Measurements from ENCODE around the gene SAMD11. TPM values are rescaled to one million over a fixed set of nuclear protein-coding genes. Genes with fewer than 3 reads are reported as not detected.

SAMD11 gene
- polyA plus RNA-seq, 1 donor, result 18.1 TPM

GRCh38 chr1:917076-917459 is 6.7 kb upstream of the SAMD11 start:
- Histone ChIP-seq H3K4me3 (ENCODE audit: low read length) (no peak overlapping the region), H3K27me3 (ENCODE audit: control insufficient read depth, insufficient read depth, low read length) (peaks cover 80% of the 10 kb centered on the region), H3K9me3 (ENCODE audit: control insufficient read depth, low read depth, low read length) (peaks cover 14% of the 10 kb centered on the region), H3K36me3 (ENCODE audit: control insufficient read depth, insufficient read depth, low read length) (no peaks in the 10 kb centered on the region), H3K27ac (ENCODE audit: low read length) (no peak overlapping the region), H3K4me1 (ENCODE audit: control insufficient read depth, insufficient read depth, low read length) (peaks cover 39% of the 10 kb centered on the region)
- WGBS (ENCODE audit: insufficient coverage, low lambda C conversion rate), result no CpG with 5 or more reads among the region's 7 CpGs
- DNase-seq, result no peak

- H3K27me3 ChIP-seq (ENCODE audit: control insufficient read depth, insufficient read depth, low read length), result peaks cover 80% of the 10 kb centered on the region
- no peak overlapping the region for H3K27ac ChIP-seq (ENCODE audit: low read length)
- no CpG with 5 or more reads among the region's 22 CpGs for WGBS (ENCODE audit: insufficient coverage, low lambda C conversion rate)
These were observed 6.1 kb upstream of the SAMD11 start for GRCh38 chr1:917466-918091.

GRCh38 chr1:918353-918752 is 5.4 kb upstream of the SAMD11 start:
- WGBS (ENCODE audit: insufficient coverage, low lambda C conversion rate), result no CpG with 5 or more reads among the region's 15 CpGs
- Histone ChIP-seq H3K4me1 (ENCODE audit: control insufficient read depth, insufficient read depth, low read length) (peaks cover 38% of the 10 kb centered on the region), H3K27ac (ENCODE audit: low read length) (no peak overlapping the region), H3K27me3 (ENCODE audit: control insufficient read depth, insufficient read depth, low read length) (peaks cover 81% of the 10 kb centered on the region), H3K9me3 (ENCODE audit: control insufficient read depth, low read depth, low read length) (peaks cover 12% of the 10 kb centered on the region), H3K36me3 (ENCODE audit: control insufficient read depth, insufficient read depth, low read length) (no peaks in the 10 kb centered on the region), H3K4me3 (ENCODE audit: low read length) (no peak overlapping the region)
- DNase-seq, result no peak

More at GRCh38 chr1:917466-918091, 6.1 kb upstream of the SAMD11 start:
- DNase-seq, result no peak
- no peak overlapping the region for H3K4me3 ChIP-seq (ENCODE audit: low read length)
- no peaks in the 10 kb centered on the region for H3K36me3 ChIP-seq (ENCODE audit: control insufficient read depth, insufficient read depth, low read length)
- peaks cover 34% of the 10 kb centered on the region for H3K4me1 ChIP-seq (ENCODE audit: control insufficient read depth, insufficient read depth, low read length)
- H3K9me3 ChIP-seq (ENCODE audit: control insufficient read depth, low read depth, low read length), result peaks cover 14% of the 10 kb centered on the region

- H3K4me3 ChIP-seq (ENCODE audit: low read length), result no peak overlapping the region
- H3K27ac ChIP-seq (ENCODE audit: low read length), result no peak overlapping the region
- DNase-seq, result no peak
- H3K4me1 ChIP-seq (ENCODE audit: control insufficient read depth, insufficient read depth, low read length), result peaks cover 40% of the 10 kb centered on the region
- peaks cover 14% of the 10 kb centered on the region for H3K9me3 ChIP-seq (ENCODE audit: control insufficient read depth, low read depth, low read length)
- peaks cover 79% of the 10 kb centered on the region for H3K27me3 ChIP-seq (ENCODE audit: control insufficient read depth, insufficient read depth, low read length)
- no peaks in the 10 kb centered on the region for H3K36me3 ChIP-seq (ENCODE audit: control insufficient read depth, insufficient read depth, low read length)
- WGBS (ENCODE audit: insufficient coverage, low lambda C conversion rate), result no CpG with 5 or more reads among the region's 6 CpGs
These were observed 4.9 kb upstream of the SAMD11 start for GRCh38 chr1:918843-919242.

GRCh38 chr1:919271-919872 is 4.4 kb upstream of the SAMD11 start:
- Histone ChIP-seq H3K4me1 (ENCODE audit: control insufficient read depth, insufficient read depth, low read length) (peaks cover 40% of the 10 kb centered on the region), H3K4me3 (ENCODE audit: low read length) (no peak overlapping the region), H3K9me3 (ENCODE audit: control insufficient read depth, low read depth, low read length) (peaks cover 14% of the 10 kb centered on the region), H3K27ac (ENCODE audit: low read length) (no peak overlapping the region), H3K36me3 (ENCODE audit: control insufficient read depth, insufficient read depth, low read length) (no peaks in the 10 kb centered on the region), H3K27me3 (ENCODE audit: control insufficient read depth, insufficient read depth, low read length) (peaks cover 75% of the 10 kb centered on the region)
- no peak for DNase-seq
- WGBS (ENCODE audit: insufficient coverage, low lambda C conversion rate), result no CpG with 5 or more reads among the region's 29 CpGs

- peaks cover 40% of the 10 kb centered on the region for H3K4me1 ChIP-seq (ENCODE audit: control insufficient read depth, insufficient read depth, low read length)
- no peak overlapping the region for H3K4me3 ChIP-seq (ENCODE audit: low read length)
- no peak overlapping the region for H3K27ac ChIP-seq (ENCODE audit: low read length)
- no peaks in the 10 kb centered on the region for H3K36me3 ChIP-seq (ENCODE audit: control insufficient read depth, insufficient read depth, low read length)
- no peak for DNase-seq
- no CpG with 5 or more reads among the region's 23 CpGs for WGBS (ENCODE audit: insufficient coverage, low lambda C conversion rate)
- peaks cover 14% of the 10 kb centered on the region for H3K9me3 ChIP-seq (ENCODE audit: control insufficient read depth, low read depth, low read length)
- peaks cover 79% of the 10 kb centered on the region for H3K27me3 ChIP-seq (ENCODE audit: control insufficient read depth, insufficient read depth, low read length)
These were observed 3.7 kb upstream of the SAMD11 start for GRCh38 chr1:920010-920409.

- no CpG with 5 or more reads among the region's 13 CpGs for WGBS (ENCODE audit: insufficient coverage, low lambda C conversion rate)
- no peak overlapping the region for H3K27ac ChIP-seq (ENCODE audit: low read length)
- DNase-seq, result no peak
- peaks cover 14% of the 10 kb centered on the region for H3K9me3 ChIP-seq (ENCODE audit: control insufficient read depth, low read depth, low read length)
- H3K4me3 ChIP-seq (ENCODE audit: low read length), result no peak overlapping the region
- peaks cover 39% of the 10 kb centered on the region for H3K4me1 ChIP-seq (ENCODE audit: control insufficient read depth, insufficient read depth, low read length)
- H3K27me3 ChIP-seq (ENCODE audit: control insufficient read depth, insufficient read depth, low read length), result peaks cover 80% of the 10 kb centered on the region
- H3K36me3 ChIP-seq (ENCODE audit: control insufficient read depth, insufficient read depth, low read length), result no peaks in the 10 kb centered on the region
These were observed 3.2 kb upstream of the SAMD11 start for GRCh38 chr1:920521-920920.

GRCh38 chr1:921011-921837 is 2.5 kb upstream of the SAMD11 start:
- H3K4me1 ChIP-seq (ENCODE audit: control insufficient read depth, insufficient read depth, low read length), result peaks cover 34% of the 10 kb centered on the region
- H3K27me3 ChIP-seq (ENCODE audit: control insufficient read depth, insufficient read depth, low read length), result peaks cover 80% of the 10 kb centered on the region
- no peak overlapping the region for H3K27ac ChIP-seq (ENCODE audit: low read length)
- WGBS (ENCODE audit: insufficient coverage, low lambda C conversion rate), result 74% methylated on average over 7 of the region's 38 CpGs
- peak; percentile 62 to 82 for DNase-seq
- peaks cover 18% of the 10 kb centered on the region for H3K9me3 ChIP-seq (ENCODE audit: control insufficient read depth, low read depth, low read length)
- H3K36me3 ChIP-seq (ENCODE audit: control insufficient read depth, insufficient read depth, low read length), result no peaks in the 10 kb centered on the region
- no peak overlapping the region for H3K4me3 ChIP-seq (ENCODE audit: low read length)

GRCh38 chr1:923991-924655 is 400 bp downstream of the SAMD11 start:
- Histone ChIP-seq H3K9me3 (ENCODE audit: control insufficient read depth, low read depth, low read length) (peaks cover 17% of the 10 kb centered on the region), H3K27me3 (ENCODE audit: control insufficient read depth, insufficient read depth, low read length) (peaks cover 81% of the 10 kb centered on the region), H3K4me3 (ENCODE audit: low read length) (no peak overlapping the region), H3K4me1 (ENCODE audit: control insufficient read depth, insufficient read depth, low read length) (peaks cover 22% of the 10 kb centered on the region), H3K27ac (ENCODE audit: low read length) (no peak overlapping the region), H3K36me3 (ENCODE audit: control insufficient read depth, insufficient read depth, low read length) (no peaks in the 10 kb centered on the region)
- no peak for DNase-seq
- WGBS (ENCODE audit: insufficient coverage, low lambda C conversion rate), result no CpG with 5 or more reads among the region's 98 CpGs

Measured in large intestine (tissue), 3 donors.